NCI-H2196 (cell line): ENCODE results near the gene TBC1D5.
"Not testable (repeated sequence)": the region's sequence is repeated elsewhere in the genome, so short reads cannot be mapped to it uniquely, and the experiment has no call there.

Source experiments
- DNase-seq: peaks from one replicate; lab custom pipeline; 2025; ENCODE audit not compliant: unreplicated experiment; lab: John Stamatoyannopoulos, UW

Gene TBC1D5

DNA sequence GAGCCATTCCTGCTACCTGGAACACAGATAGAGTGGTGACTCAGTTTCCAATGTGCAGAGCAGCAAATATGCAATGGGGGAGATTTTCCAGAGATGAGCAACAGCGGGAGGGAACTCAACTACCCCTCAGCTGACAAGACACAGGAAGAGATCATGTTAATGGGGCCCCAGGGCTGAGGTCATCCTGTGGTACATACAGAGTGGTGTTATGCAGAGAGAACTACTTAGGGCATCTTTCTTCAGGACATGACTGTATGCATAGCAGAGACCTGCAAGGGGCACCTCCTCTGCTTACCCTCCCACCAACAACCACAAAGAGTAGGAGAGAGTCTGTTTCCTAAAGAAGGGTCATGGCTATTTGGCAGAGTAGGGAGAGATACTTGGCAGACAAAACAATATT lies 6.8 kb upstream of the TBC1D5 start:
- no peak for DNase-seq

DNA sequence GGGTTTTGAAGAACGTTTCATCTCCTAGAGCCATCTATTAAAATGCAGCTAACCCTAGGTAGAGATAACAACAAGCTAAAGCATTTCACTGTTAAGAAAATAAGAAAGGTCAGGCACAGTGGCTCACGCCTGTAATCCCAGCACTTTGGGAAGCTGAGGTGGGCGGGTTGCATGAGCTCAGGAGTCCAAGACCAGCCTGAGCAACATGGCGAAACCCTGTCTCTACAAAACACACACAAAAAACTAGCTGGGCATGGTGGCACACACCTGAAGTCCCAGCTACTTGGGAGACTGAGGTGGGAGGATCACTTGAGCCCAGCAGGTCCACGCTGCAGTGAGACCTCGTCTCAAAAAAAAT lies 5.4 kb upstream of the TBC1D5 start:
- DNase-seq: no peak

DNA sequence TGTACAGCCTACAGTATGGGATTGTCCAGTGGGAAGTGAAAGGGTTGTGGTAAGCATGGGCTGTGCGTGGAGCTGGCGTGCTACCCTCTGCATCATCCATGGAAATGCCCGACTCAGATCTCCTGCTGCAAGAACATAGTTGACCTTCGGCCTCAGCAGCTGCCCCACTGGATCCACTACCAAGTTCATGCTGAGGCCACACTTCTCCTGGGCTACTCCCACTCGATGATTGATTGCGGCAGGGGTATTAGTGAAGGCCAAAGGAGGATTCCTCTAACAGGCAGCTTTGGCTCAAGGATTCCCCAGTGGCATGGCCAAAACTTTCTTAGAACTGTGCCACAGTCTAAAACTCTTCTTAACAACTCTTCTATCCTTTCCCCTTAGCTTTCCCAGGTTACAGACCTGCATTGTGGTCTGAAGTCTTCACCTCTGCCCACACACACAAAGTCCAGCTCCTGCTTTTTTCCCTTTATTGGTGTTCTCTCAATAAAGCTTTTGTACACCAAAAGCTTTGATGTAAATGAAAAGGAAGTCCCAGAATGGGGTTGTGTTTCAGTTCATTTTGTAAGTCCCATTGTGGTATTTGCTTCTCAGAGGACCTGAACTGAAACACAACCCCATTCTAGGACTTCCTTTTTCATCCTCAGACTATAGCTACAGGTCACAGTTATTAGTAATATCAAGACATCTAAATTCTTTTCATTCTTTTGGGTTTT lies 4.9 kb upstream of the TBC1D5 start:
- DNase-seq: no peak

DNA sequence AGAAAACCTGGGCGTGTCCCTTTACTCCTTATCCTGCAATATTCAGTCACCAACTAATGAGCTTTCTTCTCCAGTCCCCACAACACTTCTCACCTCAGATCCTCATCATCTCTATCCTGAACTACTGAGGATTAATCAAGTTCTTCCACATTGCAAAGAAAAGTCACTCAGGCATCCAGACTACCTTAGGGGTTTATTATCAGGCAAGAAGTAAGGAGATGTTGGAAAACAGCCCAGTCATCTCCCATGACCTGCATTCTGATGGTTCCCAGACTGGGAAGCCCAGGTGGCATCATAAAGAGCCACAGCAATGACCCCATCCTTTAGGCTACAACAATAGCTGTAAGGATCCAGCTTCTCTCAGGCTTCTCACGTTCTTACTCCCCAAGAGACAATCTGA lies 3.5 kb upstream of the TBC1D5 start:
- no peak for DNase-seq

DNA sequence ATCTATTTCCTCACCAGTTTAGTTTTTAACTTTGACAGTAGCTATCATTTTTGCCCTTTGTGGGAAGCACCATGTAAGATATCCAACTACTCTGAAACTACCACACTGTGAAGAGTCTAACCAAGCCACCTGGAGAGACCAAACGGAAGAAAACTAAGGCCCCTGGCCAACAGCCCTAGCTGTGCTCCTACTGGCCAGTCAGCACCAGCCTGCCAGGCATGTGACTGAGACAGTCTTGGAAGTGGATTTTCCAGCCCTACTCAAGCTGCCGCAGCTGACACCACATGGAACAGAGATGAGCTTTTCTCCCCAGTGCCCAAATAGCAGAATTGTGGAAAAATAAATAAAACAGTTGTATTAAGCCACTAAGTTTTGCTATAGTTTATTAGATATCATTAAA lies 2.9 kb upstream of the TBC1D5 start:
- DNase-seq: no peak

DNA sequence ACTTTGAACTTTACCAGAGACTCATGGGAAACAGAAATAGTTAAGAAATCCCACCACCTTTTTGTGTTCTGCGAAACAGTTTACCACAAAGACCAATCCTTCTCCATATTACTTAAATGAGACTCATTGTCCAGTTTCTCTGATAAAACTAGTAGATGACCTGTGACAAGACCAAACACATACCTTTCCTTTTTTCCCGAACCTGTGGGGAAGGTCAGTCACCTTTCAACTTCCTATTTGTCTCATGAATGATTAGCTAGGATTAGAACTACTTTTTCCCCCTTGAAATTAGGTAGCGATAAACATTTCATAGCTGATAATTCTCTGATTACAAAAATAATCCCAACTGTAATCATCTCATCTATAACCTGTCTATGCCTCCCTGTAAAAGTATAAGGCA lies 2.3 kb upstream of the TBC1D5 start:
- DNase-seq: no peak

DNA sequence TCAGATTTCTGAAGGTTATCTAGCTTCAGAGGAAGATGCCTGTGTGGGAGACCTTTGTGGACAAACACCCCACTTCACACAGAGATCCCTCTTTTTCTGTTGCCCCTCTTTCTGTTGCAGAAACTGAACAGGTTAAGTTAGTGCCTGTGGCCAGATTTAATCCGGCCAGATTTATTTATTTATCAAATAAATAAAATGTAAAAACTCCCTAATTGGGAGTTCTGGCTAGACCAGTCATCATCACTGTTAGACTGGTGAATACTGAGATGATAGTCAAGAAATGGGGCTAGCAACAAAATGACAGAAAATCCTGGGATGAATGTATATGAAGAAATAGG lies 1.2 kb upstream of the TBC1D5 start:
- DNase-seq: no peak

DNA sequence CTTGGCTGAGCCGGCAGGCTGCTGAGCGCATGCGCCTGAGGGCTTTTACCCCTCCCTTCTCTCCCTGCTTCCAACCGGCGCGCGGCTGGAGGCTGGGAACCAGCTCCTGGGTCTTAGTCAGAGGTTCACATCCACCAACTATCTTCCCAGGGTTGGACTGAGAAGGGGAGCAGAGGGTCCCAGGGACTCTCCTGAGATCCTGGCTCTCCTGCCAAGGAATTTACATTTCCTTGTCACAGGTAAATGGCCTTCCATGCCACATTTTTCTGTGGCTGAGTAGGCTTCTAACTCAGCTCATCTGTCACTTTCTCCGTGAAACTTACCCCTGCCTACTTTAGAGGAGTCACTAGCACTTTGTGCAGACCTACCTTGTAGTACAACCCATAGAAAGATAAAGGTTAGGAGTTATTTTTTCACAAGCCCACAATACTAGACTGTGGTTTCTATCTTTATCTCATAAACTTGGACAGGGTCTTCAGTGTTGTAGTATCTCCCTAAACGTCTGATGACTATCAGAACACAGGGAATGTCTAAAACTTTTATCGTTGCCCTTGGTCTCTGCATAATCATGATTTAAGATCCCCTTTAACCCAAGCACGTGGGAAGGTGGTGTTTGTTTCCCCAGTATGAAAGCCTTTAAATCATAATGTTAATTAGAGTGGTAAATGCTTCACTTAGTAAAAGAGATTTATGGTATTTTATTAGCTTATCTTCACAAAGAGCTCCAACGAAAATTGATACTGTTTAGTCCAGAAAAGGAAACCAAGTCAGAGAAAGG lies 638 bp upstream of the TBC1D5 start:
- DNase-seq: peak; percentile 20

DNA sequence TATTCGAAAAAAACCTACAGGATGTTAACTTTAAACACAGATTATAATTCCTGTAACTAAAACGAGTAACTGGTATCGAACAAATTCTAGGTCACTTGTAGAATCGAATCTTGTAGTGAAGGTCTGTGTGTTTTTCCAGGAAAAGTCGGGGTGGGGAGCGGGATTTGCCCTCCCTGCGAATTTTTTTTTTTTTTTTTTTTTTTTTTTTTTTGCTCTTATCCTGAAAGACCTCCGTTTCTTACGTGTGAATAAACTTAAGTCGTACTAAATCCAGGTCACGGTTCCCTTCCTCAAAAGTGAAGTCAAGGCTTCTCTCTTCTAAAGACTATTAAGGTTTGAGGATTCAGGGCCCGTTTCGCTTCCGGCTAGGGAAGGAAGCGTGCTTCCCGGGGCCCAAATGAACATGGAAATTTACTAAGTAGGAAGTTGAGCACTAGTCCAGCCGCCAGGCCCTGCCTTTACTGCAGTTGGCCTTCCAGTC lies 770 bp downstream of the TBC1D5 start:
- no peak for DNase-seq

DNA sequence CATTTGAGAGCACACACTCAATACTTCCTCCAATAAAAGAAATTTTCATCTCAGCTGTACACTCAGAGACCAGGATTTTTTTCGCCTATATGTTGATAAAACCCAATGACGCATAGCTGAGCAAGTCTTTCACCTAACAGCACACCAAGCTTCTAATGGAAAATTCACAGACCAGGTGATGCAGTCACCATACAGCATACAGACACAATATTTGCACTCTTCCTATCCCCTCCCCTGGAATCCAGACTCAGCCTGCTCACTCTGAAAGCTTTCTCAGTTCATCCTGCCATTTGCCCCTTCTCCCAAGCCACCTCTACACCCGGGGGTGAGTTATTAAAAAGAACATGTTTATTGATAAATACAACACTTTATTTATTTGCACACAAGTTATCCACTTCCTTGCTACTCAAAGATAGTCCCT lies 1.7 kb downstream of the TBC1D5 start:
- no peak for DNase-seq

DNA sequence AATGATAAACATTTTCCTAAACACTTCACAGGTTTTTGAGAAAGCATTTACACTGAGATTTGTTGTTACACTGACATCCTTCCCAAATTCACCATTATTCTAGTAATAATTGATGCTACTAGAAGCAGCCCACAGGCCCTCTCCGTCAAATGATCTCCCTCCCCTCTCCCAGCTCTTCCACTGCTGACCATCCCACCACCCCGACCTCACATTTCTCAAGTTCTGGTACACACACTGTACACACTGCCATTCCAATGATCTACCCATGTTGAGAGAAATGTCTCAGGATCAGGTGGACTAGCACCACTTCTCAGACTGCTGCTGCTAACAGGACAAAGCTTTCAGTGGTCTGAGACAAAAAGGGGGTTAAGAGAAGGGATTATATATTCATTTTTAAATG lies 3.5 kb downstream of the TBC1D5 start:
- DNase-seq: no peak

DNA sequence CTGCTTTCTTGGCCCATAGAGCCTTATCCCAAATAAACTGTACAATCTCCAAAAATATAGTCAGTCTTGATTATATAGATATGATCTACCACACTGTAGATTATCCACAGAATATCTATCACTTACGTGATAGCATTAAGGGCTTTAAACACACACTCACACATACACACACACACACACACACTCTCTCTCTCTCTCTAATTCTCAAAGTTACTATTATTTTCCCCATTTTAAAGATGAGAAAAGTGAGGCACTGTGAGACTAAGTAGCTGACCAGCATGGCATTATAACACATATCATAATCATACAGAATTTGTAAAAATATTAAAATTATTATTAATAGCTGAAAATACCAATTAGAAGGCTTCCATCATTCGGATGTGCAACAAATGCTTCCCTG lies 4.2 kb downstream of the TBC1D5 start:
- no peak for DNase-seq

DNA sequence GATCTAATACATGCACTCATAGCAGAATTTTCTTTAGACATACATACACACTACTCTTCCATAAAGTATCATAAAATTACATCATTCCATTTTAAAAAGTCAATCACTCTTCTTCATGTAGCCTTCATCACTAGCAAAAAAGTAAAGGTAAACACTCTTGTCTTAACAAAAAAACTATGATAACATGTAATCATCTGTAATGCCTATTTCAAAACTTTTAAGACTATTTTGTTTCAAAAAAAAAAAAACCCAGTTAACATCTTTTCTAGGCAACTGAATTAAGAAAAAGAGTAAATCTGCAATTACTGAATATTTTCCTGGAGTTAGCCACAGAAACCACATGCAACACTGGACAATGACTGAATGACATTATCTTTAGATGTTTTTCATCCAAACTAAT lies 4.8 kb downstream of the TBC1D5 start:
- no peak for DNase-seq

DNA sequence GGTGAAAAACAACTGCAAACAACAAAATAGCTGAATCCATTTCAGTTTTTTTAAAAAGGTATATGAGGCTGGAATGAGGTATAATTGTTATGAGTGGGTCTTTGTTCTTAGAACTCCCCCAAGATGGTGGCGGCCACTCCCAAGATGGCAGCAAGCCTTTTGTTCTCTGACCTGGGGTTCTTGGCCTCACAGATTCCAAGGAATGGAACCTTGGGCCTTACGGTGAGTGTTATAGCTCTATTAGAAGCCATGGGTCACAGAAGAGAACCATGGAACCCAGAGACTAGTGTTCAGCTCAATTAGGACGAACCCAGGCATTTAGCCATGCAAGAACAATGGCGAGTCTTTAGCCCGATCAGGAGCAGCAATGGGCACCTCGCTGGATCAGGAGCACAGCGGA lies 7.1 kb downstream of the TBC1D5 start:
- not testable (repeated sequence) for DNase-seq

DNA sequence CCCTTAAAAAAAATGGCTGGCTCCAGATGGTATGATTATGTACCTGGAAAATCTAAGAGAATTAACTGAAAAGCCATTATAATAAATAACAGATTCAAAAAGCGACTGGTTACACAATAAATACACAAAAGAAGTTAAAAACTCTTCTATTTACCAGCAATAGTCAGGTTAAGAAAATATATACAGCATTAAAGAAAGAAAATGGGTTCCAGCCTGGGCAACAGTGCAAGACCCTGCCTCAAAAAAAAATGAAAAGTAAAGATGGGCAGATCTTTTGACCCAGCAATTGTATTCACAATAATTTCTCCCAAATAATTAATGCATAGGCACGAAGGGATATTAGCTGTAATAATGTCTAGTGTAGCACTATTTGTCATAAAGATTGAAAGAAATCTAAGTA lies 8.7 kb downstream of the TBC1D5 start:
- DNase-seq: no peak

DNA sequence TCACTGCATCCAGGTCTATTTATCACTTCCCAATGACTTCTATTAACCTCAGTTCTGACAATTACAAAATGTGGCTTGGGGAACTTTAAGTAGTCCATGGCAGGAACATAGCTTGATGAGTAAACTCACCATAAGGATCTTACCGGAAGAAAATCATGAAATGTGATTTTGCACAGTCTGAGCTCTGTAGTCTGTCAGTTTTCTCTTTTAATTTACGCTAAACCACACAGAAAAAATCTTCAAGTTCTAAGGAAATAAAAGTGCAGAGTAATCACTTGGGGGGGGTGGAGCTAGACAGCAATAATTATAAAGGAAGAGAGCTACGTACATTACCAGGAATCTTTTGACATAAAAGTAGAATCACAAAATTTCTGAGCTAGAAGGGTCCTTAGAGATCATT lies 9.2 kb downstream of the TBC1D5 start:
- DNase-seq: no peak

DNA sequence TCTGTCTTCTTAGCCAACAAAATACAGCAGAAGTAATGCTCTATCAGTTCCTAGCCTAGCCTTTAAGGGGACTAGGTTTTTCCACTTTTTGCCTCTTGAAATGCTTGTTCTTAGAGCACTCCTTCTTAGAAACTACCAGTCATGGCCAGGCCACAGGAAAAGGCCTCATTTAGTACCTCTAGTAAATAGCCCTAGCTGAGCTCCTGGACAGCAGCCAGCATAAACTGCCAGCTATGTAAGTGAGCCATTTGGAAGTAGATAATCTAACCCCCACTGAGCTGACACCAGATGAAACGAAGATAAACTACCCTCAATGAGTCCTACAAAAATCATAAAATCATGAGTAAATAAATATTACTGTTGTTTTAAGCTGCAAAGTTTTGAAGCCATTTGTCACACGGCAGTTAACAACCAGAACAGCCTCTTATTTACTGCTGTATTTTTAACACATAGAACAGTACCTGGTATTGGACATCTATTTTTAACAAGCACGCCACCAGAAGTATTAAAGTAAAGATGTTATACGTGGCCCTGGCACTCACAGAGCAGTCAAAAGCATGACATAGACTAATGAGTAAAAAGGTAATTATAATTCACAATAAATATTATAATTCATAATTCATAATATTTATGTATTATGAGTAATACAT lies 12.0 kb downstream of the TBC1D5 start:
- DNase-seq: peak; percentile 50

DNA sequence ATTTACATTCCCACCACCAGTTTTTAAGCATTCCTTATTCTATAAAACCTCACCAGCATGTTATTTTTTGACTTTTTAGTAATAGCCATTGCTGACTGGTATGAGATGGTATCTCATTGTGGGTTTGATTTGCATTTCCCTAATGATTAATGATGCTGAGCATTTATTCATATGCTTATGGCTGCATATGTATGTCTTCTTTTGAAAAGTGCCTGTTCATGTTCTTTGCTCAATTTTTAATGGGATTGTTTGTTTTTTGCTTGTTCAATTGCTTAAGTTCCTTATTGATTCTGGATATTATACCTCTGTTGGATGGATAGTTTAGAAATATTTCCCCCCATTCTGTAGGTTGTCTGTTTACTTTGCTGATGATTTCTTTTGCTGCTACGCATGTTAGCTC lies 16.1 kb downstream of the TBC1D5 start:
- no peak for DNase-seq

DNA sequence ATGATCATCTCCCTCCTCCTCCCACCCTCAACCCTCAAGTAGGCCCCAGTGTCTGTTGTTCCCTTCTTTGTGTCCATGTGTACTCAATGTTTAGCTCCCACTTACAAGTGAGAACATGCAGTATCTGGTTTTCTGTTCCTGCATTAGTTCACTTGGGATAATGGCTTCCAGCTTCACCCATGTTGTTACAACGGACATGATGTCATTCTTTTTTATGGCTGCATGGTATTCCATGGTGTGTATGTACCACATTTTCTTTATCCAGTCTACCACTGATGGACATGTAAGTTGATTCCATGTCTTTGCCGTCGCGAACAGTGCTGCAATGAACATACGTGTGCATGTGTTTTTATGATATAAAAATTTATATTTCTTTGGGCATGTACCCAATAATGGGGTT lies 16.6 kb downstream of the TBC1D5 start:
- not testable (repeated sequence) for DNase-seq

DNA sequence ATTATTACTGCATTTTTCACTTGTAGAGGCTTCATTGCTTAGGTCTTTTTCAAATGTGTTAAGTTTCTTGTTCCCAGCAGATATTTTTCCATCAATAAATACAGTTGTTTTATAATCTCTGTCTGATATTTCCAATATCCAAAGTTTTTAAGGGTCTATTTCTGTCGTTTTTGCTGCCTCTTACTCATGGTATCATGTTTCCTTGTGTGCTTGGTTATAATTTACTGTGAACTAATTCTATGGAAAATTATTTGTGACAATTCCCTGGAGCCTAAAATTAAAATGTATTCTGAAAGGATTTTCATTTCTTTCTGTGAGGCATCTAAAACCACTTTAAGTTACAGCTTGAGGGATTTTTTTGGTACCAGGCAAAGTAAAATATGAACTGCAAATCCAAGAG lies 17.5 kb downstream of the TBC1D5 start:
- no peak for DNase-seq

DNA sequence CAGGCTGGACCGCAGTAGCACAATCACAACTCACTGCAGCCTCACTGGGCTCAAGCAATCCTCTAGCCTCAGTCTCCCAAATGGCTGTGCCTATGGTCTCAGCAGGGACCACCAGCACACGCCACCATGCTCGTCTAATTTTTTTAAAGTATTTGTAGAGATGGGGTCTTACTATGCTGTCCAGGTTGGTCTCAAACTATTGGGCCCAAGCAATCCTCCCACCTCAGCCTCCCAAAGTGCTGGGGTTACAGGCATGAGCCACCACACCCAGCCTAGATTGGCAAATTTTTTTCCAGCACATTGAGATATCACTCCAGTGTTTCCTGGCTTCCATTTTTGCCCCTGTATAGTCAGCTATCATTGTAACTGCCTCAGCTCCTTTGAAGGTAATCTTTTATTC lies 18.3 kb downstream of the TBC1D5 start:
- DNase-seq: no peak

DNA sequence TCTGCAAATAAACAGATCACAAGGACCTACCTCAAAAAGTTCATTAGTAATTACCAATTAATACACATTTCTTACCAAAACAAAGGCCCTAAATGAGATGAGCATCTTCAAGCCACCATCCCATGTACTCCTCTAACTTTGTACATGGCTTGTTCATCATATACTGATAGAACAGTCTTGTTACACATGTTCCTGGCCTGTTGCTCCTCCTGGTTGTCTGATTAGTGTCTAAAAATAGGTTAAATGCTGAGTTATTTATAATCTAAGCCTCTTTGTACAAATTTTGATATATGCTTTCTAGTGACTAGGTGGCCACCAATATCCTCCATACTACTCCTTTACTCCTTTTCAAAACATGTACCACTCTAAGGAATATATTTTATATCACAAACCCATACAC lies 25.0 kb downstream of the TBC1D5 start:
- no peak for DNase-seq
